Chondrocyte (in vitro differentiated cells): Measurements from ENCODE around the gene NUAK1. TPM values are rescaled to one million over a fixed set of nuclear protein-coding genes. Genes with fewer than 3 reads are reported as not detected.

ENCODE experiments used
- DNase-seq: peaks from one replicate; pipeline ENCODE4 v3.0.0; 2021; ENCODE audit warnings: mixed read lengths, low spot score
- H3K27ac Mint-ChIP-seq: one replicate; pipeline ENCODE4 v1.8.0; 2021; ENCODE audit warnings: mild to moderate bottlenecking, moderate library complexity, mixed read lengths; ENCODE audit not compliant: unreplicated experiment
- H3K27me3 Mint-ChIP-seq: 2 replicates; pipeline ENCODE4 v1.8.0; 2021; ENCODE audit warnings: low read depth, mixed read lengths
- H3K36me3 Mint-ChIP-seq: 2 replicates; pipeline ENCODE4 v1.8.0; 2021; ENCODE audit warnings: low read depth, mixed read lengths
- H3K4me1 Mint-ChIP-seq: 2 replicates; pipeline ENCODE4 v1.8.0; 2021; ENCODE audit warnings: low read depth, mild to moderate bottlenecking, mixed read lengths
- H3K4me3 Mint-ChIP-seq: one replicate; pipeline ENCODE4 v1.8.0; 2021; ENCODE audit warnings: mild to moderate bottlenecking, moderate library complexity, mixed read lengths; ENCODE audit not compliant: unreplicated experiment
- H3K9me3 Mint-ChIP-seq: 2 replicates; pipeline ENCODE4 v1.8.0; 2021; ENCODE audit warnings: low read depth, mixed read lengths
- total RNA-seq: library from RNA; stranded (reverse); gene quantifications from 3 replicates; pipeline ENCODE4 v1.2.1, GENCODE V29; 2021
- TF ChIP-seq, protein P1 (sequence below): fragments of 200-600 bp; sonication (generic); IDR thresholded peaks from 2 replicates; pipeline ENCODE4 v1.5.0; 2021; ENCODE audit warnings: antibody characterized with exemption, mild to moderate bottlenecking, moderate library complexity

Gene NUAK1
- total RNA-seq, 1 donor from 2014 or later, result 78.1 TPM

DNA sequence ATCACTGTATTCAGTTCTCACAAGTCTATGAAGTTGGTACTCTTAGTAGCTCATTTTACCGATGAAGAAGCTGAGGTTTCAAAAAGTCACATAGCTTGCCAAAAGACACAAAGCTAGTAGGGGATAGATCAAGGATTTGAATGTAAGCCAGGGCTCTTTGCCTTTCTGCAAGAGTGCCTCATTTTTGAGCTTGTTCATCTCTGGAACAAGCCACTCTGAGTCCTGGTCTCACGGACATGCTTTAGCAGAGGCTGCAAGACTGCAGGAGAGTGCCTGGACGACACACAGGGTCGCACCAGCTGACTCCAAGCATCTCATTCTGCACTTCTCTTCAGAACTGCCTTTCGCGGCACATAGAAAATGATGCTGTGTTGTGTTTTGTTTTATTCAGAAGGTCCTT lies 3.7 kb downstream of the NUAK1 start:
- Mint-ChIP-seq H3K4me3 (peak overlapping the region; percentile 94), H3K9me3 (no peaks in the 10 kb centered on the region), H3K27me3 (no peaks in the 10 kb centered on the region), H3K36me3 (peaks cover 11% of the 10 kb centered on the region), H3K27ac (peak overlapping the region; percentile 93), H3K4me1 (peaks cover 64% of the 10 kb centered on the region)
- TF ChIP-seq, protein P1, sequence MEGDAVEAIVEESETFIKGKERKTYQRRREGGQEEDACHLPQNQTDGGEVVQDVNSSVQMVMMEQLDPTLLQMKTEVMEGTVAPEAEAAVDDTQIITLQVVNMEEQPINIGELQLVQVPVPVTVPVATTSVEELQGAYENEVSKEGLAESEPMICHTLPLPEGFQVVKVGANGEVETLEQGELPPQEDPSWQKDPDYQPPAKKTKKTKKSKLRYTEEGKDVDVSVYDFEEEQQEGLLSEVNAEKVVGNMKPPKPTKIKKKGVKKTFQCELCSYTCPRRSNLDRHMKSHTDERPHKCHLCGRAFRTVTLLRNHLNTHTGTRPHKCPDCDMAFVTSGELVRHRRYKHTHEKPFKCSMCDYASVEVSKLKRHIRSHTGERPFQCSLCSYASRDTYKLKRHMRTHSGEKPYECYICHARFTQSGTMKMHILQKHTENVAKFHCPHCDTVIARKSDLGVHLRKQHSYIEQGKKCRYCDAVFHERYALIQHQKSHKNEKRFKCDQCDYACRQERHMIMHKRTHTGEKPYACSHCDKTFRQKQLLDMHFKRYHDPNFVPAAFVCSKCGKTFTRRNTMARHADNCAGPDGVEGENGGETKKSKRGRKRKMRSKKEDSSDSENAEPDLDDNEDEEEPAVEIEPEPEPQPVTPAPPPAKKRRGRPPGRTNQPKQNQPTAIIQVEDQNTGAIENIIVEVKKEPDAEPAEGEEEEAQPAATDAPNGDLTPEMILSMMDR, result no peak
- no peak for DNase-seq

DNA sequence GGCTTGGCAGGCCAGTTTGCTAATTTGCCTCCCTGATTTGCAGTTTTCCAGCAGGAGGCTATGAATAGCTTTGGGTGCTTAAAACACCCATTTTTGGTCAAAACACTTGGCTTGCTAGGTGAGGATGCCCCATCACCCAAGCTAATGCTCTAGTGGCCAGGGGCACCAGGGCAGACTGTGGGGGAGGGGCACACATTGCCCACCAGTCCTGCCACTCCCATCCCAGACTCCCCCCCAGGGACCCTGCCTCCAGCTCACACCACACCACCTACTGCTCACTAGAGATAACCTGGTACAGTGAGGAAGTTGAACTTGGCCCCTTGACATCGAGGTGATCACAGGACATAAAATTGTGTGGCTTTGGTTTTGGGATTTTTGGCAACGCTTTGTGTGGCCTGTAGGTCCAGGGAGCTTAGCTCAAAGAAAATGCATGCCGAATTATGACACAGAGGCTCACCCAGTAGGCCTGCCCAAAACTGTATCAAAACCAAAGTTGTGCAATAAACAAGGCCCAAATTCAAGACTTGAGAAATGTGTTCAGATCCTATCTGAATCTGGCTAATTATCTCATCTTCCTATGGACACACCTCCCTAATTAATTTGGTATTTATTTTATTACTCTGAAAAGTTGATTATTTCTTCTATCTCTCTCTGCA lies 4.3 kb downstream of the NUAK1 start:
- H3K27me3 Mint-ChIP-seq, result no peaks in the 10 kb centered on the region
- peaks cover 11% of the 10 kb centered on the region for H3K36me3 Mint-ChIP-seq
- TF ChIP-seq, protein P1, result no peak
- peak overlapping the region; percentile 94 for H3K4me3 Mint-ChIP-seq
- no peak for DNase-seq
- H3K27ac Mint-ChIP-seq, result peak overlapping the region; percentile 93
- no peaks in the 10 kb centered on the region for H3K9me3 Mint-ChIP-seq
- peaks cover 68% of the 10 kb centered on the region for H3K4me1 Mint-ChIP-seq

DNA sequence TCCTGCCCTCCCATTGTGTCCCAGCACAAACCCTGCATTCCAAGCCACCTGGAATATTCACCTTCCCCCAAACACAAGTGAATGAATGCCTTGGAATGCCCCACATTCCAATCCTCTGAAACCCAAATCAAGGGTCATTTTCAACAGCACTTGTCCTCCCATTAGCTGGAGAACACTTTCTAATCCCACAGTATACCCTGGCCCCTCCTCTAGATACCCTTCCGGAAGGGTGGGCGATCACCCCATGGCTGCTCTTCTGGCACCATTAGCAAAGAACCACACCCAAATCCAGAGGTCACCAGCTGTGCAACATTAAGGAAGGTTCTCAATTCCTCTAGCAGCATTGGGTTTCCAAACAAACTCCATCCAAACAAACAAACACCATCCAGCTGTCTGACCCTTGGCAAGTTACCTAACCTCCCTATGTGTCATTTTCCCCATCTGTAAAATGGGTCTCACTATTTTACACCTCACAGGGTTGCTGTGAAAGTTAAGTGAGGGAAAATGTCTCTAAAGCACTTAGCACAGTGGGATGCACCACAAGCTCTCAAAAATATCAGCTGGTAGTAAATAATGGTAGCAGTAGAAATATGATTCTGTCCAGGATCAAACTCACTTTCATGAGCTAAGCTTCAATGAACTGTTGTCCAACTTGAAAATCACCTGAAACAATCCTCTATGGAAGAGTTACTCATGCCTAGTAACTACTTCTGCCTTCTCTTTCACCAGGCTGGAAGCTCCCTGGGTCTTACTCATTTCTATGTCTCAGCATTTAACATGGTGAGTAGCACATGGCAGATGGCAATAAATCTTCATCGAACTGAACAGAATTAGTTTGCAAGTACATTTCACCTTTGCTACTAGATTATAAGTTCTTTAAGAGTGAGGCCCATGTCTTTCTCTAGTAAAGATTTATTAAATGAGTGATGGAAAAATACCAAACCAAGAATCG lies 5.3 kb downstream of the NUAK1 start:
- Mint-ChIP-seq H3K9me3 (no peaks in the 10 kb centered on the region), H3K27me3 (no peaks in the 10 kb centered on the region), H3K36me3 (peaks cover 13% of the 10 kb centered on the region), H3K4me1 (peaks cover 78% of the 10 kb centered on the region), H3K4me3 (peak overlapping the region; percentile 94), H3K27ac (peak overlapping the region; percentile 81)
- DNase-seq, result no peak
- TF ChIP-seq, protein P1, result no peak

DNA sequence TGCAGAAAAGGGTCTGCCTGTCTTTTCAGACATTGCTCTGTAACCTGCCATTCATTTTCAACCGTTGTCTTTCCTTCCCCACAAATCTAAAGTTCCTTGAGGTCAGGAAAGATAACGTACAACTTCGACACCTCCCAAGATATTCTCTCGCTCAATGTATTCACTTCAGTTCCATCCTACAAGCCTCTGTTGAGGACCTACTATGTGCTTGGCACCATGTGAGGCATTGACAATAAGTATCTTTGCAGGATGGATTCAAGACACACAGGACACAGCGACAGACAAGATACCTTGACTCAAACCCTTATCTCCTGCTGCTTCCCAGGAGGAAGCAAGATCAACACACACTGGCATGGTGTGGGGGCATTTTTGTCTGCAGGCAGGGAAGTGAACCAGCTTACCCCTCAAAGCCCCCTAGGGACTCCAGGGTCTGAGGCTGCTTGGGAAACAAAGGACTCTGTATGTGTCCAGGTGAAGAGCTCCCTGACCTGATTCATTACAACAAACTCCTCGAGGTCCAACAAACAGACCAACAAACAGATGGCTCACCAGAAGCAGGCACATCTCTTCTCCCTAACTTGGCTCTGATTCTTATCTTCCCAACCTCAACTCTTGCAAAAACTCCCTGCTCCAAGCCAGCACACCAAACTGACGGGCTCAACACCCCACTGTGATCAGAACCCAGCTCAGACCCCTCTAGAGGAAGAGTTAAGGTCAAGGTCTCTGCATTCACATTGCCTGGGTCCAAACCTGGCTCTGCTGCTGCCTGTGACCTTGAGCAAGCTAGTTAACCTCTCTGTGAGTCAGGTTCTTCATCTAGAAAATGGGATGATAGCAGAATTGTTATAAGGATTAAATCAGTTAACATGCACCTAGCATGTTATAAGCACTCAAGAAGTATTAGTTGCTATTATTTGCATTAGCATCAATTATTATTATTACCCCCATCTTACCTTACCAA lies 6.3 kb downstream of the NUAK1 start:
- Mint-ChIP-seq H3K9me3 (no peaks in the 10 kb centered on the region), H3K27me3 (no peaks in the 10 kb centered on the region), H3K36me3 (peaks cover 14% of the 10 kb centered on the region), H3K4me1 (peaks cover 87% of the 10 kb centered on the region), H3K27ac (peak overlapping the region; percentile 86), H3K4me3 (peak overlapping the region; percentile 94)
- no peak for DNase-seq
- TF ChIP-seq, protein P1, result no peak
